Spleen (tissue), 11 donors: ENCODE results near the gene BBS9. TPM values are rescaled to one million over a fixed set of nuclear protein-coding genes. Genes with fewer than 3 reads are reported as not detected.

Experiments used
- DNase-seq: peaks from one replicate; pipeline ENCODE4 v3.0.0-alpha.2; 2020
- H3K27ac ChIP-seq, 8 donors: fragments of 200-600 bp; sonication (generic) in 7 of 8; 1 replicate in 4 of 8; 2 replicates in 4 of 8; pipeline versions ENCODE4 v1.5.0 to v1.8.0; 2016 to 2021; ENCODE audit warnings: inconsistent platforms in 4 of 8, mild to moderate bottlenecking in 4 of 8, moderate library complexity in 1 of 8
- H3K27me3 ChIP-seq, 7 donors: fragments of 200-600 bp; sonication (generic) in 6 of 7; replicated peaks in 1 of 7; 1 replicate in 4 of 7; 2 replicates in 3 of 7; pipeline versions ENCODE4 v1.5.0 to v1.8.0; 2016 to 2021; ENCODE audit warnings: inconsistent platforms in 3 of 7, mild to moderate bottlenecking in 1 of 7
- H3K36me3 ChIP-seq, 6 donors: fragments of 200-600 bp; sonication (generic) in 5 of 6; 1 replicate in 4 of 6; 2 replicates in 2 of 6; pipeline versions ENCODE4 v1.5.0 to v1.8.0; 2016 to 2021; ENCODE audit warnings: inconsistent platforms in 2 of 6
- H3K4me1 ChIP-seq, 6 donors: fragments of 200-600 bp; sonication (generic) in 5 of 6; 1 replicate in 3 of 6; 2 replicates in 3 of 6; pipeline versions ENCODE4 v1.5.0 to v1.8.0; 2016 to 2021; ENCODE audit warnings: inconsistent platforms in 3 of 6
- H3K4me3 ChIP-seq, 8 donors: fragments of 200-600 bp; sonication (generic) in 7 of 8; 1 replicate in 4 of 8; 2 replicates in 4 of 8; pipeline versions ENCODE4 v1.5.0 to v1.8.0; 2016 to 2021; ENCODE audit warnings: inconsistent platforms in 4 of 8, mild to moderate bottlenecking in 4 of 8, moderate library complexity in 2 of 8
- H3K9me3 ChIP-seq, 8 donors: fragments of 200-600 bp; sonication (generic) in 7 of 8; 1 replicate in 4 of 8; 2 replicates in 4 of 8; pipeline versions ENCODE4 v1.5.0 to v1.8.0; 2016 to 2021; ENCODE audit warnings: inconsistent platforms in 4 of 8
- CTCF ChIP-seq, 11 experiments: fragments of 200-600 bp in 7 of 11; fragments of 450-650 bp in 4 of 11; sonication (generic) in 4 of 11; IDR thresholded peaks in 8 of 11; conservative IDR thresholded peaks in 3 of 11; 1 replicate in 7 of 11; 2 replicates in 4 of 11; pipeline versions ENCODE4 v1.4.0 to v1.8.0; 2016 to 2021; ENCODE audit warnings: antibody characterized with exemption in 11 of 11, inconsistent platforms in 4 of 11, mild to moderate bottlenecking in 1 of 11
- POLR2A ChIP-seq, 3 donors: fragments of 450-650 bp; IDR thresholded peaks; one replicate each; pipeline ENCODE4 v1.5.1; 2017; ENCODE audit warnings: antibody characterized with exemption in 3 of 3, mild to moderate bottlenecking in 1 of 3
- POLR2AphosphoS5 ChIP-seq, 3 donors: sonication (generic); formaldehyde crosslinking; IDR thresholded peaks; one replicate each; pipeline ENCODE4 v1.5.1; 2017; ENCODE audit warnings: antibody characterized with exemption in 3 of 3
- WGBS, 5 donors: extraction: QIAGEN DNeasy Blood & Tissue Kit in 3 of 5; methylation state at CpG; one replicate each; pipeline versions ENCODE4 v1.1.5 to v1.1.7; 2013 to 2018; 5-methylcytosine and 5-hydroxymethylcytosine counted together
- intact Hi-C: fragments of 100-400 bp; cut with DNase I; formaldehyde crosslinking; loops from one replicate; pipeline ENCODE4 v1.15.0; 2023; ENCODE audit warnings: low total_unique reads
- polyA plus RNA-seq, 3 donors: library from polyadenylated mRNA; stranded (reverse); fragments of 200-250 nt; gene quantifications; one replicate each; pipeline ENCODE4 v1.2.1, GENCODE V29; 2013
- small RNA-seq, 4 donors: library from RNA; depleted of rRNA; stranded (forward); fragments of <200 nt; gene quantifications; one replicate each; pipeline ENCODE3, GENCODE V24; 2016
- total RNA-seq, 7 donors: library from RNA; depleted of rRNA in 3 of 7; stranded (reverse); fragments of >200 nt in 3 of 7; fragmentation: NEBNext Ultra II Directional in 4 of 7; extraction: Animal tissue kit (Norgen Biotek cat#: 25700) in 4 of 7; gene quantifications; one replicate each; pipeline versions ENCODE4 v1.1.0 to v1.2.1, GENCODE V29; 2016 to 2021
- donor health status: healthy with polysubstance abuse.
- donor health status: DM: no; HTN: no; CAD: no; lungs with moderate emphysema.
- donor health status: DM: no; HTN: no; CAD: no.
- donor health status: Bipolar disorder and iron deficiency.
- donor health status: healthy.
- donor health status: DM: no; HTN: no; CAD: no.
- donor health status: DM: yes; HTN: yes; CAD: no.

Gene BBS9
- total and polyA plus RNA-seq, 10 donors, result 2.3 to 44.1 (median 25.3) TPM

GRCh38 chr7:33654676-33655075, 525.3 kb downstream of the BBS9 start:
- intact Hi-C loops, result no loop called here
- Histone ChIP-seq H3K4me3 (no peak overlapping the region), H3K27me3 (no peaks in the 10 kb centered on the region), H3K36me3 (peaks cover 0 to 5% (median 0%) of the 10 kb centered on the region in 6 donors), H3K9me3 (no peaks in the 10 kb centered on the region), H3K27ac (no peak overlapping the region), H3K4me1 (no peaks in the 10 kb centered on the region)
- no peak for DNase-seq
- 79 to 94% (median 91%) methylated on average over 5 of the region's 5 CpGs for WGBS, 5 donors
- TF ChIP-seq POLR2A (IDR thresholded peaks at IDR 0.05) (no peak), CTCF (IDR thresholded peaks at IDR 0.05 in 8 of 11, conservative IDR thresholded peaks at IDR 0.05 in 3 of 11) (no peak), POLR2AphosphoS5 (IDR thresholded peaks at IDR 0.05) (no peak)

Small RNA genes within 50 kb of the gene (small RNA-seq; reads per million reads assigned to genes)
- gene AC007312.1, result 0 reads per million in 4 donors
- gene AC074338.1, result 0 reads per million in 4 donors
- 0 to 0.34 (median 0.12) reads per million in 4 donors for gene RNA5SP229

Other genes with a start within 250 kb of the BBS9 start
- gene KBTBD2, start 237.8 kb upstream of the BBS9 start, total RNA-seq, result 10 to 100 TPM; 57.4 to 80.8 (median 61.4) TPM
- gene KBTBD2, start 237.8 kb upstream of the BBS9 start, polyA plus RNA-seq, result 10 to 100 TPM; 15.6 to 19.1 (median 16.6) TPM
- 10 to 100 TPM; 46.5 to 83.1 (median 59.6) TPM for gene FKBP9, start 172.1 kb upstream of the BBS9 start, total RNA-seq
- gene FKBP9, start 172.1 kb upstream of the BBS9 start, polyA plus RNA-seq, result 10 to 100 TPM in 1 of 3 donors, 1 to 10 TPM in 2; 3.7 to 12.5 (median 5.0) TPM
- 10 to 100 TPM; 36.0 to 81.8 (median 46.1) TPM for gene NT5C3A, start 66.8 kb upstream of the BBS9 start, total RNA-seq
- gene NT5C3A, start 66.8 kb upstream of the BBS9 start, polyA plus RNA-seq, result 10 to 100 TPM; 30.5 to 53.1 (median 39.8) TPM
- gene RP9, start 20.2 kb upstream of the BBS9 start, total RNA-seq, result 10 to 100 TPM; 12.6 to 28.0 (median 18.8) TPM
- gene RP9, start 20.2 kb upstream of the BBS9 start, polyA plus RNA-seq, result 10 to 100 TPM; 19.3 to 48.1 (median 33.3) TPM